WTC11 (cell line): ENCODE measurements around the gene EIF3I. TPM values are rescaled to one million over a fixed set of nuclear protein-coding genes. Genes with fewer than 3 reads are reported as not detected.

ENCODE experiments used
- ATAC-seq: fragments of 200-7000 bp; cut with Tn5 transposase; 2 replicates; pipeline ENCODE4 v1.10.0; 2021; ENCODE audit warnings: mild to moderate bottlenecking, moderate library complexity
- CTCF ChIA-PET: fragments of 300-600 bp; sonication (Branson Sonifier 250); formaldehyde crosslinking; loops from one replicate; lab custom pipeline; 2021; ENCODE audit warnings: antibody characterized with exemption; lab: Charles Lee
- POLR2A ChIA-PET: fragments of 350-600 bp; sonication (Branson Sonifier 250); formaldehyde crosslinking; loops from one replicate; lab custom pipeline; 2021; ENCODE audit warnings: antibody characterized with exemption; lab: Charles Lee
- DNase-seq: peaks from one replicate; pipeline ENCODE4 v3.0.0; 2021; ENCODE audit warnings: low spot score
- H3K27ac Mint-ChIP-seq: 2 replicates; pipeline ENCODE4 v1.8.0; 2021; ENCODE audit warnings: mixed read lengths
- H3K27me3 Mint-ChIP-seq: 2 replicates; pipeline ENCODE4 v1.8.0; 2021; ENCODE audit warnings: low read depth, mild to moderate bottlenecking, moderate library complexity, mixed read lengths
- H3K36me3 Mint-ChIP-seq: 2 replicates; pipeline ENCODE4 v1.8.0; 2021; ENCODE audit warnings: mixed read lengths
- H3K4me1 Mint-ChIP-seq: 2 replicates; pipeline ENCODE4 v1.8.0; 2022; ENCODE audit warnings: mixed read lengths
- H3K4me3 Mint-ChIP-seq: 2 replicates; pipeline ENCODE4 v1.8.0; 2021; ENCODE audit warnings: mild to moderate bottlenecking, moderate library complexity, mixed read lengths
- H3K9me3 Mint-ChIP-seq: 2 replicates; pipeline ENCODE4 v1.8.0; 2021; ENCODE audit warnings: mixed read lengths
- AFF4 ChIP-seq: sonication (generic); formaldehyde crosslinking; IDR thresholded peaks from 2 replicates; pipeline ENCODE4 v1.8.1; 2023; ENCODE audit warnings: mild to moderate bottlenecking, missing genetic modification reagents, borderline replicate concordance
- ATF1 ChIP-seq: sonication (generic); formaldehyde crosslinking; IDR thresholded peaks from 2 replicates; pipeline ENCODE4 v1.8.1; 2023; ENCODE audit warnings: mild to moderate bottlenecking, moderate library complexity, missing genetic modification reagents
- ATF3 ChIP-seq: sonication (generic); formaldehyde crosslinking; conservative IDR thresholded peaks from 2 replicates; pipeline ENCODE4 v1.8.1; 2022; ENCODE audit warnings: mild to moderate bottlenecking, missing genetic modification reagents
- ATF6 ChIP-seq: sonication (generic); formaldehyde crosslinking; IDR thresholded peaks from 2 replicates; pipeline ENCODE4 v1.8.1; 2023; ENCODE audit warnings: mild to moderate bottlenecking, missing genetic modification reagents
- CBFB ChIP-seq: sonication (generic); formaldehyde crosslinking; IDR thresholded peaks from 2 replicates; pipeline ENCODE4 v1.8.1; 2022; ENCODE audit warnings: mild to moderate bottlenecking, low read depth, missing genetic modification reagents
- CREM ChIP-seq: sonication (generic); formaldehyde crosslinking; IDR thresholded peaks from 2 replicates; pipeline ENCODE4 v1.8.1; 2022; ENCODE audit warnings: mild to moderate bottlenecking, missing genetic modification reagents, moderate library complexity
- E2F1 ChIP-seq: sonication (generic); formaldehyde crosslinking; IDR thresholded peaks from 2 replicates; pipeline ENCODE4 v1.8.0; 2022; ENCODE audit warnings: mild to moderate bottlenecking, missing genetic modification reagents
- EMX1 ChIP-seq: fragments of 250-450 bp; sonication (Bioruptor Pico); IDR thresholded peaks from 2 replicates; pipeline ENCODE4 v1.8.0; 2021; ENCODE audit warnings: mild to moderate bottlenecking
- ETV6 ChIP-seq: sonication (generic); formaldehyde crosslinking; IDR thresholded peaks from 2 replicates; pipeline ENCODE4 v1.8.1; 2022; ENCODE audit warnings: mild to moderate bottlenecking, missing genetic modification reagents
- HMGA2 ChIP-seq: fragments of 250-450 bp; sonication (Bioruptor Pico); IDR thresholded peaks from 2 replicates; pipeline ENCODE4 v1.4.0; 2021; ENCODE audit warnings: mild to moderate bottlenecking, moderate library complexity
- JAZF1 ChIP-seq: fragments of 250-450 bp; sonication (Bioruptor Pico); IDR thresholded peaks from 2 replicates; pipeline ENCODE4 v1.9.0; 2021; ENCODE audit warnings: moderate library complexity, mild to moderate bottlenecking, inconsistent platforms
- MYBL2 ChIP-seq: sonication (generic); formaldehyde crosslinking; IDR thresholded peaks from 2 replicates; pipeline ENCODE4 v1.8.1; 2023; ENCODE audit warnings: mild to moderate bottlenecking, moderate library complexity, missing genetic modification reagents
- NFATC4 ChIP-seq: fragments of 250-450 bp; sonication (Bioruptor Pico); IDR thresholded peaks from 2 replicates; pipeline ENCODE4 v1.9.0; 2021; ENCODE audit warnings: mild to moderate bottlenecking
- NFE2L1 ChIP-seq: sonication (generic); formaldehyde crosslinking; IDR thresholded peaks from 2 replicates; pipeline ENCODE4 v1.8.1; 2023; ENCODE audit warnings: missing genetic modification reagents
- SOX15 ChIP-seq: fragments of 250-450 bp; sonication (Bioruptor Pico); IDR thresholded peaks from 2 replicates; pipeline ENCODE4 v1.9.0; 2021; ENCODE audit warnings: mild to moderate bottlenecking
- SP1 ChIP-seq: sonication (generic); formaldehyde crosslinking; conservative IDR thresholded peaks from 2 replicates; pipeline ENCODE4 v1.8.1; 2022; ENCODE audit warnings: missing genetic modification reagents
- TEAD4 ChIP-seq: sonication (generic); formaldehyde crosslinking; IDR thresholded peaks from 2 replicates; pipeline ENCODE4 v1.8.0; 2022; ENCODE audit warnings: mild to moderate bottlenecking, missing genetic modification reagents
- TP53 ChIP-seq: sonication (generic); formaldehyde crosslinking; IDR thresholded peaks from 2 replicates; pipeline ENCODE4 v1.8.1; 2023; ENCODE audit warnings: mild to moderate bottlenecking, missing genetic modification reagents
- ZBTB21 ChIP-seq: sonication (generic); formaldehyde crosslinking; IDR thresholded peaks from 2 replicates; pipeline ENCODE4 v1.8.1; 2023; ENCODE audit warnings: mild to moderate bottlenecking, missing genetic modification reagents, borderline replicate concordance
- ZBTB43 ChIP-seq: sonication (generic); formaldehyde crosslinking; IDR thresholded peaks from 2 replicates; pipeline ENCODE4 v1.8.1; 2023; ENCODE audit warnings: mild to moderate bottlenecking, missing genetic modification reagents
- ZNF121 ChIP-seq: sonication (generic); formaldehyde crosslinking; IDR thresholded peaks from 2 replicates; pipeline ENCODE4 v1.8.0; 2023; ENCODE audit warnings: missing genetic modification reagents
- ZNF232 ChIP-seq: sonication (generic); formaldehyde crosslinking; IDR thresholded peaks from 2 replicates; pipeline ENCODE4 v1.8.0; 2022; ENCODE audit warnings: mild to moderate bottlenecking, missing genetic modification reagents
- ZNF423 ChIP-seq: fragments of 250-450 bp; sonication (Bioruptor Pico); IDR thresholded peaks from 2 replicates; pipeline ENCODE4 v2.1.2; 2022; ENCODE audit warnings: mild to moderate bottlenecking, moderate library complexity
- ZSCAN18 ChIP-seq: fragments of 250-450 bp; sonication (Bioruptor Pico); IDR thresholded peaks from 2 replicates; pipeline ENCODE4 v2.1.2; 2022; ENCODE audit warnings: mild to moderate bottlenecking, moderate library complexity
- total RNA-seq: library from RNA; stranded (reverse); gene quantifications from 3 replicates; pipeline ENCODE4 v1.2.3, GENCODE V29; 2021

Gene EIF3I
- total RNA-seq, 1 experiment from 2014 or later: 237 TPM

GRCh38 chr1:32205401-32206370, 16.5 kb upstream of the EIF3I start, which contains the start of gene IQCC:
Gene IQCC, plus strand, starts transcription at chr1:32205671. Its CDS starts 11 bp downstream, at chr1:32205682.
- TF ChIP-seq ZNF232 (CRISPR knock-in tag) (0 out of 2 replicates have a peak, but pooled peaks have one; percentile 48), ZBTB43 (no peak), SOX15 (CRISPR knock-in tag) (no peak), CBFB (CRISPR knock-in tag) (no peak), ZNF121 (CRISPR knock-in tag) (peak; percentile 38; the same call in 1 of the 2 replicates), NFATC4 (CRISPR knock-in tag) (no peak), ETV6 (CRISPR knock-in tag) (peak; percentile 73; the same call in 1 of the 2 replicates), ATF6 (CRISPR knock-in tag) (no peak), AFF4 (CRISPR knock-in tag) (no peak), ZSCAN18 (CRISPR knock-in tag) (no peak), ATF3 (no peak), ATF1 (no peak), CREM (CRISPR knock-in tag) (peak; percentile 95), NFE2L1 (CRISPR knock-in tag) (no peak), ZNF423 (CRISPR knock-in tag) (no peak), E2F1 (CRISPR knock-in tag) (no peak), SP1 (CRISPR knock-in tag) (peak; percentile 85), HMGA2 (CRISPR knock-in tag) (no peak), TP53 (no peak), MYBL2 (CRISPR knock-in tag) (no peak), JAZF1 (CRISPR knock-in tag) (no peak), ZBTB21 (CRISPR knock-in tag) (no peak), TEAD4 (CRISPR knock-in tag) (no peak), EMX1 (CRISPR knock-in tag) (no peak)
- ChIA-PET POLR2A (interaction anchor here (0.5 to 1.5 kb wide), 7 partner anchors 10 to 1385 kb away, joined by 3 to 8 read pairs (median 5); partner anchors contain the start of genes MARCKSL1 and TXLNA), CTCF (interaction anchor here (0.5 to 2.8 kb wide), 6 partner anchors 10 to 132 kb away, joined by 3 to 17 read pairs (median 5); partner anchors contain the start of genes TMEM39B and TXLNA)
- DNase-seq: peak; percentile 94
- peaks cover 4% of the 10 kb centered on the region for H3K36me3 Mint-ChIP-seq
- ATAC-seq: peak; percentile 78
- 0 out of 2 replicates have a peak within 1 kb of the TSS, but pooled peaks have one; percentile 74 for H3K27ac Mint-ChIP-seq
- no peaks in the 10 kb centered on the region for H3K9me3 Mint-ChIP-seq
- peaks cover 8% of the 10 kb centered on the region for H3K27me3 Mint-ChIP-seq
- H3K4me3 Mint-ChIP-seq: peak within 1 kb of the TSS; percentile 96
- peaks cover 19% of the 10 kb centered on the region for H3K4me1 Mint-ChIP-seq
